Stimulated activated naive CD8-positive, alpha-beta T cell treated with anti-CD3 and anti-CD28 coated beads, Interleukin-15, Interleukin-2, amounts not matched to agents 100 ng/mL and 50 ng/mL, for 24 hours (primary cell): ENCODE results near the gene MUC6.

Experiments used
- H3K27ac Mint-ChIP-seq: one replicate; pipeline ENCODE4 v1.8.0; 2021; ENCODE audit warnings: mild to moderate bottlenecking, mixed read lengths
- H3K27me3 Mint-ChIP-seq: one replicate; pipeline ENCODE4 v1.8.0; 2021; ENCODE audit warnings: mixed read lengths
- H3K36me3 Mint-ChIP-seq: one replicate; pipeline ENCODE4 v1.8.0; 2021; ENCODE audit warnings: low read depth, mixed read lengths
- H3K4me1 Mint-ChIP-seq: one replicate; pipeline ENCODE4 v1.8.0; 2021; ENCODE audit warnings: low read depth, mixed read lengths
- H3K4me3 Mint-ChIP-seq: one replicate; pipeline ENCODE4 v1.8.0; 2021; ENCODE audit warnings: mild to moderate bottlenecking, mixed read lengths
- H3K9me3 Mint-ChIP-seq: one replicate; pipeline ENCODE4 v1.8.0; 2021; ENCODE audit warnings: mixed read lengths

MUC6 gene

GRCh38 chr11:991711-992307, 44.7 kb downstream of the MUC6 start:
- Mint-ChIP-seq H3K27ac (no peak overlapping the region), H3K9me3 (no peaks in the 10 kb centered on the region), H3K4me3 (no peak overlapping the region), H3K36me3 (peaks cover 23% of the 10 kb centered on the region), H3K4me1 (peaks cover 11% of the 10 kb centered on the region), H3K27me3 (no peaks in the 10 kb centered on the region)

GRCh38 chr11:991034-991433, 45.5 kb downstream of the MUC6 start:
- Mint-ChIP-seq H3K9me3 (no peaks in the 10 kb centered on the region), H3K4me1 (peaks cover 4% of the 10 kb centered on the region), H3K27me3 (no peaks in the 10 kb centered on the region), H3K4me3 (no peak overlapping the region), H3K36me3 (peaks cover 25% of the 10 kb centered on the region), H3K27ac (no peak overlapping the region)

- H3K27me3 Mint-ChIP-seq: no peaks in the 10 kb centered on the region
- H3K36me3 Mint-ChIP-seq: peaks cover 24% of the 10 kb centered on the region
- H3K9me3 Mint-ChIP-seq: no peaks in the 10 kb centered on the region
- H3K4me1 Mint-ChIP-seq: no peaks in the 10 kb centered on the region
- H3K4me3 Mint-ChIP-seq: no peak overlapping the region
- H3K27ac Mint-ChIP-seq: no peak overlapping the region
These were observed 46.4 kb downstream of the MUC6 start for GRCh38 chr11:990101-990500.

- Mint-ChIP-seq H3K36me3 (peaks cover 22% of the 10 kb centered on the region), H3K27ac (no peak overlapping the region), H3K4me3 (no peak overlapping the region), H3K27me3 (no peaks in the 10 kb centered on the region), H3K9me3 (no peaks in the 10 kb centered on the region), H3K4me1 (no peaks in the 10 kb centered on the region)
These were observed 48.8 kb downstream of the MUC6 start for GRCh38 chr11:987671-988070.

- H3K4me3 Mint-ChIP-seq: no peak overlapping the region
- H3K36me3 Mint-ChIP-seq: peaks cover 22% of the 10 kb centered on the region
- no peak overlapping the region for H3K27ac Mint-ChIP-seq
- H3K9me3 Mint-ChIP-seq: no peaks in the 10 kb centered on the region
- no peaks in the 10 kb centered on the region for H3K27me3 Mint-ChIP-seq
- H3K4me1 Mint-ChIP-seq: no peaks in the 10 kb centered on the region
These were observed 49.6 kb downstream of the MUC6 start for GRCh38 chr11:986952-987305.

- peaks cover 22% of the 10 kb centered on the region for H3K36me3 Mint-ChIP-seq
- no peaks in the 10 kb centered on the region for H3K9me3 Mint-ChIP-seq
- H3K4me1 Mint-ChIP-seq: no peaks in the 10 kb centered on the region
- no peak overlapping the region for H3K27ac Mint-ChIP-seq
- H3K27me3 Mint-ChIP-seq: no peaks in the 10 kb centered on the region
- no peak overlapping the region for H3K4me3 Mint-ChIP-seq
These were observed 50.1 kb downstream of the MUC6 start for GRCh38 chr11:986270-986951.

GRCh38 chr11:985848-986247, 50.7 kb downstream of the MUC6 start:
- Mint-ChIP-seq H3K4me1 (no peaks in the 10 kb centered on the region), H3K27me3 (no peaks in the 10 kb centered on the region), H3K9me3 (no peaks in the 10 kb centered on the region), H3K4me3 (no peak overlapping the region), H3K27ac (no peak overlapping the region), H3K36me3 (peaks cover 22% of the 10 kb centered on the region)

- Mint-ChIP-seq H3K4me3 (no peak overlapping the region), H3K36me3 (peaks cover 22% of the 10 kb centered on the region), H3K27ac (no peak overlapping the region), H3K4me1 (no peaks in the 10 kb centered on the region), H3K9me3 (no peaks in the 10 kb centered on the region), H3K27me3 (no peaks in the 10 kb centered on the region)
These were observed 51.1 kb downstream of the MUC6 start for GRCh38 chr11:985406-985805.

GRCh38 chr11:984546-984945, 52.0 kb downstream of the MUC6 start:
- Mint-ChIP-seq H3K27me3 (no peaks in the 10 kb centered on the region), H3K36me3 (peaks cover 21% of the 10 kb centered on the region), H3K27ac (peak overlapping the region; percentile 11), H3K9me3 (no peaks in the 10 kb centered on the region), H3K4me3 (no peak overlapping the region), H3K4me1 (no peaks in the 10 kb centered on the region)

- Mint-ChIP-seq H3K27ac (no peak overlapping the region), H3K36me3 (peaks cover 15% of the 10 kb centered on the region), H3K4me1 (peaks cover 4% of the 10 kb centered on the region), H3K4me3 (no peak overlapping the region), H3K9me3 (no peaks in the 10 kb centered on the region), H3K27me3 (no peaks in the 10 kb centered on the region)
These were observed 54.8 kb downstream of the MUC6 start for GRCh38 chr11:981764-982163.

GRCh38 chr11:980438-981357, 55.8 kb downstream of the MUC6 start:
- peaks cover 10% of the 10 kb centered on the region for H3K36me3 Mint-ChIP-seq
- H3K9me3 Mint-ChIP-seq: no peaks in the 10 kb centered on the region
- no peak overlapping the region for H3K27ac Mint-ChIP-seq
- no peaks in the 10 kb centered on the region for H3K27me3 Mint-ChIP-seq
- H3K4me3 Mint-ChIP-seq: no peak overlapping the region
- peaks cover 5% of the 10 kb centered on the region for H3K4me1 Mint-ChIP-seq

GRCh38 chr11:978781-979180, 57.7 kb downstream of the MUC6 start:
- no peaks in the 10 kb centered on the region for H3K27me3 Mint-ChIP-seq
- peaks cover 5% of the 10 kb centered on the region for H3K4me1 Mint-ChIP-seq
- H3K36me3 Mint-ChIP-seq: peaks cover 13% of the 10 kb centered on the region
- no peak overlapping the region for H3K4me3 Mint-ChIP-seq
- H3K9me3 Mint-ChIP-seq: no peaks in the 10 kb centered on the region
- H3K27ac Mint-ChIP-seq: peak overlapping the region; percentile 37

- no peaks in the 10 kb centered on the region for H3K9me3 Mint-ChIP-seq
- H3K4me1 Mint-ChIP-seq: peaks cover 5% of the 10 kb centered on the region
- H3K27me3 Mint-ChIP-seq: no peaks in the 10 kb centered on the region
- H3K36me3 Mint-ChIP-seq: peaks cover 17% of the 10 kb centered on the region
- no peak overlapping the region for H3K4me3 Mint-ChIP-seq
- no peak overlapping the region for H3K27ac Mint-ChIP-seq
These were observed 58.4 kb downstream of the MUC6 start for GRCh38 chr11:977830-978720.

- Mint-ChIP-seq H3K4me3 (no peak overlapping the region), H3K27ac (no peak overlapping the region), H3K9me3 (no peaks in the 10 kb centered on the region), H3K36me3 (peaks cover 17% of the 10 kb centered on the region), H3K4me1 (peaks cover 5% of the 10 kb centered on the region), H3K27me3 (no peaks in the 10 kb centered on the region)
These were observed 59.9 kb downstream of the MUC6 start for GRCh38 chr11:976431-977160.
